Breast epithelium (tissue), 3 donors: ENCODE results near the gene MINDY2.

Source experiments
- POLR2A ChIP-seq: fragments of 450-650 bp; IDR thresholded peaks from one replicate; pipeline ENCODE4 v1.6.1; 2016; ENCODE audit warnings: antibody characterized with exemption, mild to moderate bottlenecking, moderate library complexity
- TF ChIP-seq, protein P1 (sequence below), 3 donors: fragments of 450-650 bp; IDR thresholded peaks; one replicate each; pipeline ENCODE4 v1.5.1; 2016 to 2017; ENCODE audit warnings: antibody characterized with exemption in 3 of 3, mild to moderate bottlenecking in 3 of 3, moderate library complexity in 3 of 3

DNA sequence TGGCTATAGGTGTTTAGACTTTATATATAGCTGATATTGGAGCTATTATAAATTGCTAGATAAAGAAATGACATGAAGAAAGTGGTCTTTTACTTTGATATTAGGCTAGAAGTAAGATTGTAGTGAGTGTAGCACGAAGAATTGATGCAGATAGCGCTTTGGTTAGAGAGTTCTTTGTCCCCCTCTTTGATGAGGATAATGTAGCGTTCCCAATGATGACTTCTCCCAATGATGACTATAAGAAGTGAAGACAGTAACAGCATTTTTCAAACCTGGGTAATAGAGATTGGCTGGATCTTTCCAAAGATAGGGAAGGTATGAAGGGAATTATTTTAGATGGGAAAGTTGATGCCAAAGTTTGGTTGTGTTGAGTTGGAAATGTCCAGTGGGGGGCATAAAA is 4.3 kb downstream of the MINDY2 start:
- TF ChIP-seq, protein P1, sequence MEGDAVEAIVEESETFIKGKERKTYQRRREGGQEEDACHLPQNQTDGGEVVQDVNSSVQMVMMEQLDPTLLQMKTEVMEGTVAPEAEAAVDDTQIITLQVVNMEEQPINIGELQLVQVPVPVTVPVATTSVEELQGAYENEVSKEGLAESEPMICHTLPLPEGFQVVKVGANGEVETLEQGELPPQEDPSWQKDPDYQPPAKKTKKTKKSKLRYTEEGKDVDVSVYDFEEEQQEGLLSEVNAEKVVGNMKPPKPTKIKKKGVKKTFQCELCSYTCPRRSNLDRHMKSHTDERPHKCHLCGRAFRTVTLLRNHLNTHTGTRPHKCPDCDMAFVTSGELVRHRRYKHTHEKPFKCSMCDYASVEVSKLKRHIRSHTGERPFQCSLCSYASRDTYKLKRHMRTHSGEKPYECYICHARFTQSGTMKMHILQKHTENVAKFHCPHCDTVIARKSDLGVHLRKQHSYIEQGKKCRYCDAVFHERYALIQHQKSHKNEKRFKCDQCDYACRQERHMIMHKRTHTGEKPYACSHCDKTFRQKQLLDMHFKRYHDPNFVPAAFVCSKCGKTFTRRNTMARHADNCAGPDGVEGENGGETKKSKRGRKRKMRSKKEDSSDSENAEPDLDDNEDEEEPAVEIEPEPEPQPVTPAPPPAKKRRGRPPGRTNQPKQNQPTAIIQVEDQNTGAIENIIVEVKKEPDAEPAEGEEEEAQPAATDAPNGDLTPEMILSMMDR (IDR thresholded peaks at IDR 0.05), result no peak
- no peak for TF ChIP-seq POLR2A
